HG03066 (cell line): ENCODE data around the gene ARHGEF28.
A peak's percentile ranks its signal among the peaks of the same experiment; 100 is the strongest.

Experiments
- ATAC-seq: cut with Tn5 transposase; IDR thresholded peaks from one replicate; pipeline ENCODE4 v1.9.1; 2021; ENCODE audit warnings: low read depth; ENCODE audit not compliant: unreplicated experiment

Gene ARHGEF28

DNA sequence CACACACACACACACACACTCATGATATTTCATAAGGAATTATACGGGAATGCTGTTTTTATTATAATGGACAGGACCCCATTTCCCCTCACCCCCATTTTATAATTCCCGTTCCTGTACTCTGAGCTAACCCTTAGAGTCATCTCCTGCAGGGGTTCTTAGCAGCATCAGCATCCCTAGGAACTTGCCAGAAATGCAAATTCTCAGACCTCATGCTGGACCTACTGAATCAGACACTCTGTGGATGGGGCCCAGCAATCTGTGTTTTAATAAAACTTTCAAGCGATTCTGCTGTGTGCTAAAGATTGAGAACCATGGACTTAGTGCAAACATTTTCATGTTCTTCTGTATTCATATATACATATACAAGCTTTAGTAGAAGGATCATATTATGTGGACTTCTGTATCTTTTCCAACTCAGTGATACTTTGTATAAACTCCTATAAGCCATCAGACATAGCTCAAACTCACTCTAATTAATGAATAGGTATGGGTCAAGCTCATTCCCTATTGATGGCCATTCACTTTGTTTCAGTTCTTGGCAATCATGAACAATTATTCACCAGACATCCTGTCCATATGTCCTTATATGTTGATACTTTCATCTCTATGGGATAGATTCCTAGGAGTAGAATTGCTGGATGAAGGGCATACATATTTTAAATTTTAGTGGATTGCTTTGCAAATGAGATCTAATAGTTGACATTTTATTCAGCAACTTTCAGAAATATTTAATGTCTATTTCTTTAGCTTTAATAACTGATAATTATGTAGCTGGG is 65.5 kb downstream of the ARHGEF28 start:
- no peak for ATAC-seq

DNA sequence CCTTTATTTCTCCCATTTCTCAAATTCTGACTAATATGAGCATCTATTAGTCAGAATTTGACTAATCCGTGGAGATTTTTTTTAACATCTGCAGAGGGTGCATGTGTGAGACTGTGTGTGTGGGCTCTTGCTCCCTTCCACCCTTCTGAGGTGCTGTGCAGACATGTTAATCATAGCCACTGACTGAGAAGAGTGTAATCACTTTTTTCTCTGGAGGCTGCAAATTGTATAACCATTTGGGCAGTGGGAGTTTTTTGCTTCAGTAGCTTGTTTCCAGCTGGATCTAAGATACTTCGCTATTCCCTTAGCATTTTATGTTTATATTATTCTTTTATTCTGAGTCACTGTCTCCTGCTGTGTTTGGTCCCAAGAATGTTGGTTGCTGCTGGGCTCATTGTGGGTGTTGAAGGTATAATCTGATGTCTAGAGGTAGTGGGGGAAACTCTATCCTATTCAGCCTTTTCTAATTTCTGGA is 66.2 kb downstream of the ARHGEF28 start:
- no peak for ATAC-seq

DNA sequence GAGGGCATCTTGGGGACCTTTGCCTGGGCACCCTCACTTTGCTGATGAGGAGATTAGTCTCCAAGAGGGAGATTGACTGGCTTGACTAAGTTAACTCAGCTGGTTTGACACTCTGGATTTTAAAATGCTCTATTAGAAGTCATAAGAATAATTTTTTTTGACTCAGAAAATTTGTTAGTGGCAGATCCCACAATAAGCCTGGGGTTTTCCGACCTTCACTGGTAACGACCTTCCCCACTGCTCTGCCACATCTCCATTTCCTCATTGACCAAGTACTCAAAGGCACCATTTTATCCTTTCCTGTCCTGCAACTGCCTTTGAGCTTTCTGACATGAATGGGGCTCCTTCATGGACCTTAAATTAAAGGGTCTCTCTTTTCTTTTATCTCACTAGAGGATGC is 67.0 kb downstream of the ARHGEF28 start:
- no peak for ATAC-seq

DNA sequence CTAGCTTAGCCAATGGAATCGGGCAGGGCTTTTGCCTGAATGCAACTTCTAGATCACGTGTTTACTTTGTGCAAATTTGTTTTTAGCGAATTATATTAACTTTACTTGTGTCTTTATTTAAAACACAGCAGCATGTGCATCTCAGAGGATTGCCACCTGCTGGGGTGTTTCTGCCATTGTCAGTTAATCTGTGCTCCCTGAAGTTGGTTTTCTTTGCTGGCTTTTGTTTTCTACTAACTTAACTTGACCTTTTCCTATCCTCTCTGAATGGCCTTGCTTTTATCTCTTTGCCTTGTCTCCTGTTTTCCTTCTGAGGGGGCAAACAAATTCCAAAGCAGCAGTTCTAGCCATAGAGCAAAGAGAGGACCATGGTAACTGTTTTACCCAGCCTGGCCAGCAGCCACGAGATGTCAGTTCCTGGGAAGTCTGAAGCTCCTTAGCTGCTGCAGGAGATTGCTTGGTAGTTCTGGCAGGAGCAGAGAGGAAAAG is 67.6 kb downstream of the ARHGEF28 start:
- ATAC-seq: no peak

DNA sequence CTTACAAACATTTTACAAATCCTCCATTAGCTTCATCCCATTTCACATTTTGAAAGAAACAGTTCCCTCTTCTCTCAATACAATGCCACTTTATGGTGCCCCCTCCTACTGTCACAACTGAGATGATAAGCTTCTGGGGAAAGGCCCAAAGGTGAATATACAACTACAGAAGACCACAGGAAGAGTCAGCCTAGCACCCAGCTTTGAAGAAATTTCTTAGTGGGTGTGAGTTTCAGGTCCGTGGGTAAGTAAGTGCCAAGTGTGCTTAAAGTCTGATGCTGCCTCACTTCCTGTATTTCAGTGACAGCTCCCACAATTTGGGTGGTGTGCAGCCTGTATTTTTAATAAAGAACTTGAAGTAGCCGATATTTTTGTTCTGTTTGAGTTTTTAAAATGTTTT is 68.1 kb downstream of the ARHGEF28 start:
- peak; percentile 75 for ATAC-seq

DNA sequence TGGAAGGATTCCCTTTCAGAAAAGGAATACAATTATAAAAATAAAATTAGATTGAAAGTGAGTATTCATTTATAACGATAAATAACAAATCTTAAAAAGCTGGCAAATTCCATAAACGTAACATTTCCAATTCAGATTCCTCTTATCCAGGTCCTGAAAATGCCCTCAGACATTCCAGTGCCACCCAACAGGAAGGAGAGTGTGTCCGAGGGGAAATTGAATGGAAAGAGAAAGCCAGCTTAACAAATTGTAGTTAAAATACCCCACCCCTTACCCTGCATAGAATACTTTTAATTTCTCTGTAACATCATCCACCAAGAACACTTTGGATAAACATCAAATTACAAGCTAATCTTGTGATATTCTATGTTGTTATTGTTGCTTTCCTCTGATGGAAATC is 72.0 kb downstream of the ARHGEF28 start:
- ATAC-seq: no peak

DNA sequence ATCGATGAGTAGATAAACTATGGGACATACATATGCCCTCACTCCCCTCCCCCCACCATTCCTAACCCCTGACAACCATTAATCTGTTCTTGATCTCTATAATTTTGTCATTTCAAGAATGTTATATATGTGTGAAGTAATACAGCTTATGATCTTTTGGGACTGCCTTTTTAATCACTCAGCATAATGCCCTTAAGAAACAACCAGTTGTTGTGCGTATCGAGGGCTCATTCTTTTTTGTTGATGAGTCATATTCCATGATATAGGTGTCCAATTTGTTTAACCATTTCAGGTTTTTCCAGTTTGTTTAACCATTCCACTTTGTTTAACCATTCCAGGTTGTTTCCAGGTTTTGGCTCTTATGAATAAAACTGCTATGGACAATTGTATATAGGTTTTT is 75.6 kb downstream of the ARHGEF28 start:
- ATAC-seq: no peak

DNA sequence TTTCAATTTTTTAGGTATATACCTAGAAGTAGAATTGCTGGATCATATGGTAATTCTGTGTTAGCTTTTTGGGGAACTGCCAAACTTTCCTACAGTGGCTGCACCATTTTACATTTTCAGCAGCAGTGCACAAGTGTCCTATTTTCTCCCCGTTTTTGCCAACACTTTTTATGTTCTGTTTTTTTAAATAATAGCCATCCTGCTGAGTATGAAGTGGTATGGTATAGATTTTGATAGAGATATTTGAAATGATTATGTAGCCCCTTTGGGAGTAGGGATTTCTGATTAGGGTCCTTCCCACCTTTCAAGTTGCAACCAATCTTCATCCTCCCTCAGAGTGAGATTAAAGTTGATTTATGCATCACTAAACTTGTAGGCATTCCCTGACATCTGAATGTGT is 76.5 kb downstream of the ARHGEF28 start:
- ATAC-seq: no peak

DNA sequence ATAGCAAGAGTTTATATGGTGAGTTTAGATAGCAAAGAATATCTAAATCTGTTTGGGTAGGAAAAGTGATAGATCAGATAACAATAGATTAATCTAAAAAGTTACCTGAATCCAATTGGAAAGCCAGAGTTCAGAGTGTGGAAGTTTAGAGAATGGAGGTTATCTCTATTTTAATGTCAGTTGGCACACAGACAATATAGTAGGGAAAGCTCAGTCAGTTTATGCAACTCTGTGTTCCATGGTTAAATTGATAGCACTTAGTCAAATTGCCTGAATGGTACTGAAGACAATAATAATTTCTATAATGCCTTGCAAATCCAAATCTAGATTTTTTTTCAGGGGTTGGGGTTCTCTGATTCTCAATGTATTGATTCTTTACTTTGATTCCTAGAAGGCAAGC is 77.0 kb downstream of the ARHGEF28 start:
- no peak for ATAC-seq

DNA sequence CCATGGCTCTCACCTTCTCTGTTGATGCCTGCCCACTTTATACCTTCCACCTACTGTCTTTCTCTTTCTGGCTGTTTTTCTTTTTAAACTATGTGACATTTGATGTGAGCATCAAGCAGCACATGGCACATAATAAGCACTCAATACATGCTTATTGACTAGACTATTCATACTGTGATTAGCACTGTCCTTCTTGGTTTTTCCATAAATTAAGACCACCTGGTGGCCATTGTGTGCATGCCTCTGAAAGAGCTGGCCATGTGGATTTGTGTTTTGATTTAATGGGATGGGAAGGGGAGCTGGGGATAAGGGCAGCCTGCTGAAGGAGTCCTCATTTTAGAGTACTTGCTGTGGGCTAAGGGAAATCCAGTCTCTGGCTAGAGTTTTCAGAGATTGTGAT is 79.4 kb downstream of the ARHGEF28 start:
- ATAC-seq: no peak

DNA sequence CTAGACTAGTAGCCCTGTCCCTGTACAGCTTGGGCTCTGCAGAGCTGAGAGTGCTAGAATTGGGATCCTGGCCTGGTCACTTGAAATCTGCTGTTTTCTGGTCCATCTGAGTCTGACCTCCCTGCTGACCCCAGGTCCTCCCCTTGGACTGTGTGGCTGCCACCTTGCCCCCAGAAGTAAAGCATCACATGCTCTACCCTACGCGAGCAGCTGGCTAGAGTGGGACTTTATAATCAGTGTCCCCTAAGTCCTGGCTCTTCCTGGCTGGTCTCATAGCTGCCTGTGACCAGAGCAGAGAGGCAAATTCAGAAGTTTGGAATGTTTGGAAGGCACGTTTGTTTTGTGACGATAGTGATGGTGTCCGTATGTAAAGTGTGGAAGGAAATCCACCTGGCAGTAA is 81.0 kb downstream of the ARHGEF28 start:
- no peak for ATAC-seq

DNA sequence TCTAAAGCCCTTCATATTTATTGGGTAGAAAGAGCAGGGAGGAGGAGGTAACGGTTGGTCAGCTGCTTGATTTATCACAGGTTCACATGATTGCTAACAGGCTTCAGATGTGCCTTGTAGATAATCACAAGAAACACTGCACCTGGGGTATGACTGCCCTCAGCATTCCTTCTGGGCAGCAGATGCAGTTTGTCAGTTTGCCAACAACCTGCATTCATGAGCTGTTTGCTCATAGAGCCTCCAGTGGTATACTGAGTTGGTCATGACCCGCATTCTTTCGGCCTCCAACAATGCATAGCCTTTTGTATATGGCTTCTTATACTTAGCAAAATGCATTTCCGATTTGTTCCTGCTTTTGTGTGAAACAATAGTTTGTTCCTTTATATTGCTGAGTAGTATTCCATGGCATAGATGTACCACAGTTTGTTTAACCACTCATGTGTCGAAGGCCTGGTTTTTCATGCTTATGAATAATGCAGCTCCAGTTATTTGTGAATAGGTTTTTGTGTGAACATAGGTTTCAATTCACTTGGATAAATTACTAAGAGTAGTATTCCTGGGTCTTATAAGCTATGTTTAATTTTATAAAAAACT is 83.6 kb downstream of the ARHGEF28 start:
- no peak for ATAC-seq

DNA sequence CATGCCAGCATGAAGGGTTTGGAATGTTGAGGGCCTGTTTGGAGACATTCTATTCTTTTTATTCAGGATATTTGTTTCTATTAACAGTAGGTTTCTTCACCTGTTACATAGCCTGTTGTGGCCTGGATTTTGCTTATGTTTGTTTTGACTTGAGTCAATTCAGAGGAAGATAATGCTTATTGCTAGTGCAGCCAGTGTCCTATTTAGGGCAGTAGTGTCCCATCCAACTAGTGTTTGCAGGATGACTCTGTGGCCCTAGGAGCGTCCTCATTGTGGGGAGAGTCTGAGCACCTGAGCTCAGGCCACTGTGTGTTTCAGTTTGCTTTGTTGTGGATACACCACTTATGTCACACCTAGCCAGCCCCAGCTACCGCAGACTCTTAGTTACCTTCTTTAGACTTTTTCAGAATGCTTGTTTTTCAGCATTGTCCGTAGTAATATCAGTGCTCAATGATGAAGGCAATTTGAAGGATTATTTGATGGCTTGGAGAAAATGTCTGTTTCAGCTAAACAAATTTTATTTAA is 90.3 kb downstream of the ARHGEF28 start:
- no peak for ATAC-seq

DNA sequence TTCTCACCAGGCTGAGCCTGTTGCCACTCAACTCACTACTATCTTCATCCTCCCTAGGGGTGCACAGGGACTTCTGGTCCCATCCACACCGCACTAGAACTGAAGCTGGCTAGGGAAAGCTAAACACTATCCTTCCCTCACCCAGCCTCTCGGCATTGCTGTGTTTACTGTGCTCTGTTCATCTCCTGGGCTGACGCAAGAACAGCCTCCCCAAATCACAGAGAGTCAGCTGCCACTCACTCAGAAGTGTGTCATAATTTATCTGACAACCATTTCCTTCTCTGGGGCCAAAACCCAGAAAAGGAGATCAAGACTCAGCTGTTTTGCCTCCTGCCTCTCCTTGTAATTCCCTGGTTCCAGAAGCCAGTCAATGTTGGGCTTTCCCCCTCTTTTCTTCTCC is 92.8 kb downstream of the ARHGEF28 start:
- ATAC-seq: no peak

DNA sequence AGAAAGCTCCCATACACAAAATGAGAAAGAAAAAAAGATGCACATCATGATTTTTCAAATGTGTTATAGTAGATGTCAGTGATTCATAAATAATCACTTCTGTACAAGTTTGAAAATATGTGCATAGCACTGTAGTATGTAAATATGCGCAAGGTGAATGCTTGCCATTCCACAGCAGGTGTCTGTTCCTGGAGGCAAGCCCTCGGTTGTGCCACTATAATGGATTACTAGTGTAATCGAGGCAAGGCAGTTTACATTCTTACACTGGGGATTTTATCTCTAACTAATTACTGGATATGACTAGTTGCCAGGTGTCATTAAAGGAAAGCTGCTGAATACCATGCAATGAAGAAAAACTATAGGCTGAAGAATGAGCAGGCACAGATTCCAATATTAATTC is 93.6 kb downstream of the ARHGEF28 start:
- ATAC-seq: no peak

DNA sequence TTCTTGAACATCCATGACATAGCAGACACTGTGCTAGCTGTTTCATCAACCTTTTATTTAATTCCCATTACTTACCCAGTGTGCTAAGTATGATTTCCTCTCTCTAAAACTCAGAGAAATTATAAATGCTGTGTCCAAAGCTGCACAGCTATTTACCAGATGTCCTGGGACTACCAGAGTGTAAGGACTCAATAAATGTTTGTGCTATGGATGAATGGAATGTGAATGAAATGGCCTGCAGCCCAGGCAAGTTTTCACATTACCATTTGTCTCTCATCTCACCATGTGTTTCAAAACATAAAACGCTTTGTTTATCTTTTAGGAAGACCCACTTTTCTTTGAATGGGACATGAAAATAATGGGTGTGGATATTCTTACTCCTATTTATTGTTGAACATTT is 96.2 kb downstream of the ARHGEF28 start:
- no peak for ATAC-seq

DNA sequence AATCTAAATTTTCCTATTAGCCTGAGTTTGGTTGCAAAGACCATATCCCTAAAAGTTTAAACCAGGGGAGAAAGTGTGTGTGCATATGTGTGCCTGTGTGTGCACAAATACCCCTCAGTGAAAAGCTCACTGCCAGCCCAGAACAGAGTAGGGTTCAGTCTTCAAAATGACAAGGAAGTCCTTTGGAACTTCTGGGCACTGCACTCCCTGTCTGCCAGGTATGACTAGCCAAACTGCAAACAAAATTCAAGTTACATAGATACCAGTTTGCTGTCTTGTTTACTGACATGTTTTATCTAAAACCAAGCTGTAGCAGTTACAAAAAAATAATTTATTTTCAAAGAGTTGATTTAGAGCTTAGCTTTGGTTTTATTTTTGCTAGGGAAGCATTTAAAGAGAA is 100.1 kb downstream of the ARHGEF28 start:
- ATAC-seq: no peak

DNA sequence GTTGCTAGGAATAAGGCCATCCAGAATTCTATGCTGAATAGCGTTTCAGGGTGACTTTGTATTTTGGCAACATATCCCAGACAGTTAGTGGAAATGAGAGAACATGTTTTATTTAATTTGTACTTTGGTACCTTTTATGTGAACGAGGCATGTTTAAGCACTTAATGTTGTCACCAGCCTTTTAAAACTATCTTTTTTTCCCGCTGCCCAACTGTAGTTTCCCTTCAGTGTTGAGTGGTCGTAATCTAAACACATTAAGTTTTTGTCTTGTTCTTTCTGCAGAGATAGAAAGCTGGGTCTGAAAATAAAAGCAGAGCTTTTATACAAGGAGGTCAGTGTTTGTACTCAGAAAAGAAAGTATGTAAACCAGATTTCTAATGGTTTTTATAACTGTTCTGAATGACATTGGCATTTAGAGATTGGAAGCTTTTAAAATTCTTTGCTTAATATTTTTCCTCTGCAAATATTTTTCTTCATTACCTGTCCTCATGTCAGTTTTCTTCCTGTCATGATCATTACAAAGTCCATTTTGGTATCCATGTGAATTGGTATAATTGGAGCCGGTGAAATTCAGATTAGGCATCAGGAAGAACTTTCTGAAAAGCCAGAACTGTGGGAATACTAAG is 100.7 kb downstream of the ARHGEF28 start:
- no peak for ATAC-seq

DNA sequence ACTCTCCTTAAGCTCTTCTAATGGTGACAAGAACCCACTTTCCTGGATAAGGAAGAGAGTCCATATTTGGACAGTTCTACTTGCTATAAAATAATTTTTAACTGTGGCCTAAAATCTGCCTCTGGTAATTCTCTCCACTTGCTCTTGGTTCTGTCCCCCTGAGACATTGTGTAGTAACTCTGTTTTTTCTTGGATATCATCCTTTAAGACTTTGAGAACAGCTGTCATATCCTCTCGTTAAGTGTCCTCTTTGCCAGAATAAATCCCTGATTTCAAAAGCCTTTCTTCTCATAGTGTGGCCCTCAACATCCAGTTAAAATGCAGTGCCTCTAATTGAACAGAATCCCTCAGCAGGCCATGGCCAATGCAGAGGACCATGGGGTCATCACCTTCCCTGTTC is 101.5 kb downstream of the ARHGEF28 start:
- no peak for ATAC-seq

DNA sequence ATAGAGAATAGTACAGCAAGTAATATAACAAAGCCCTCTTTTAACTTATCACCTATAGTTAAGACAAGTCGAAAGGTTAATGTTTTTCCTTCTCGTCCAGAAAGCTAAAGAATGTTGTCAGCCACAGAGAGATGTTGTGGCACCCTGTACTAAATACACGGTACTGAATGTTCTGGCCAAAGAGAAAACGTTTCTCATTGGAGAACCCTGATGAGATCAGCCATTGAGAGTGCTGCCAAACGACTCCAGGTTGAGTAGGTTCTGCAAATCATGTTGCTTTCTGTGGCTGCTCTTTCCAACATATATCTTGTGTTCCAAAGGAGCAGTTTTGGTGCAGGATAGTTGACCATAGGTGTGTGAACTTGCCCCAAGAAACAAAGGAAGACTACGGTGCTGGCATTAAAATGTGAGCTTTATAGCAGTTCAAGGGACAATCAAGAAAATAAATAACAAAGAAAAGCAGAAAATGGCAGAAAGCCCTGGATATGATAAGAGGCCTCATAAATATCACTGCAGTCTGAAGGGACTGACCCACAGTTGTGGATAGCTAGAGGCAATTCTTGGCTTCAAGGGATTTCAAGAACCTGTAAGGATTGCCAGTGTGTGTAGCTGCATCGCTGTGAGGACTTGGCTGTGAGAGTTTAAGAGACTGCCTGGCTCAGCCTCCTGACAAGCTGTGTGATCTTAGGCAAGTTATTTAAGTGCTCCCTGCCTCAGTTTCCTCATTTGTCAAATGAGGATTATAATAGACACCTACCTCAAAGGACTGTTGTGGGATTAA is 102.7 kb downstream of the ARHGEF28 start:
- ATAC-seq: no peak

DNA sequence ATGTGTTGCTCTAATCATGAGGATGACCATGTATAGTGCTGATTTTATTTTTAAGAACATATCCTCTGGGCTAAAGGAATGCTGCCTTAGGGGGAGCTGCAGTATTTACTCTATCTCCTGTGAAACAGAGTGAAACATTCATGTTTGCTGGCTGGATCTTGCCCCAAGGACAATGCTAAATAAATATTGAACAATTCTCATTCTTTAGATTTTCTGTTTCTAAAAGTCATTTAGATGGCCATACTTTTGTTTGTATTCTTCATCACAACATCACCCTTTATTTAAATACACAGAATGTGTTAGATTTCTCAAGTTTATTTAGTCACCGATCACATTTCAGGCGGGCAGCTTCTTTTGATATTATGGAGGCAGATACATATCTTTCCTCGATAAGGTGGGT is 103.3 kb downstream of the ARHGEF28 start:
- no peak for ATAC-seq
